RWPE1 (cell line): ENCODE results near the gene TNS3.

Source experiments
- CTCF ChIA-PET: fragments of 350-600 bp; sonication (Branson Sonifier 250); formaldehyde crosslinking; extraction: SDS; loops from one replicate; lab custom pipeline; 2021; lab: Yijun Ruan, JAX
- POLR2A ChIA-PET: fragments of 400-600 bp; formaldehyde crosslinking; extraction: SDS; loops from one replicate; lab custom pipeline; 2020; ENCODE audit warnings: antibody characterized with exemption; ENCODE audit not compliant: low non-redundant PET; lab: Yijun Ruan, JAX
- DNase-seq: peaks from one replicate; pipeline ENCODE4 v3.0.0; 2012; ENCODE audit warnings: low spot score
- H3K27ac ChIP-seq: fragments of 450-650 bp; 2 replicates; pipeline ENCODE4 v1.5.1; 2017
- TF ChIP-seq, protein P1 (sequence below): fragments of 450-650 bp; conservative IDR thresholded peaks from 2 replicates; pipeline ENCODE4 v1.5.1; 2017; ENCODE audit warnings: low read depth, mild to moderate bottlenecking

TNS3 gene

GRCh38 chr7:47539398-47540052 is 42.4 kb downstream of the TNS3 start:
- POLR2A ChIA-PET = no interaction called here
- no peak for DNase-seq

GRCh38 chr7:47538846-47539311 is 43.0 kb downstream of the TNS3 start:
- ChIA-PET POLR2A (no interaction called here), CTCF (no interaction called here)
- DNase-seq = no peak
- peak overlapping the region; percentile 49 for H3K27ac ChIP-seq
- TF ChIP-seq, protein P1, sequence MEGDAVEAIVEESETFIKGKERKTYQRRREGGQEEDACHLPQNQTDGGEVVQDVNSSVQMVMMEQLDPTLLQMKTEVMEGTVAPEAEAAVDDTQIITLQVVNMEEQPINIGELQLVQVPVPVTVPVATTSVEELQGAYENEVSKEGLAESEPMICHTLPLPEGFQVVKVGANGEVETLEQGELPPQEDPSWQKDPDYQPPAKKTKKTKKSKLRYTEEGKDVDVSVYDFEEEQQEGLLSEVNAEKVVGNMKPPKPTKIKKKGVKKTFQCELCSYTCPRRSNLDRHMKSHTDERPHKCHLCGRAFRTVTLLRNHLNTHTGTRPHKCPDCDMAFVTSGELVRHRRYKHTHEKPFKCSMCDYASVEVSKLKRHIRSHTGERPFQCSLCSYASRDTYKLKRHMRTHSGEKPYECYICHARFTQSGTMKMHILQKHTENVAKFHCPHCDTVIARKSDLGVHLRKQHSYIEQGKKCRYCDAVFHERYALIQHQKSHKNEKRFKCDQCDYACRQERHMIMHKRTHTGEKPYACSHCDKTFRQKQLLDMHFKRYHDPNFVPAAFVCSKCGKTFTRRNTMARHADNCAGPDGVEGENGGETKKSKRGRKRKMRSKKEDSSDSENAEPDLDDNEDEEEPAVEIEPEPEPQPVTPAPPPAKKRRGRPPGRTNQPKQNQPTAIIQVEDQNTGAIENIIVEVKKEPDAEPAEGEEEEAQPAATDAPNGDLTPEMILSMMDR = no peak

More at GRCh38 chr7:47539398-47540052, 42.4 kb downstream of the TNS3 start:
- CTCF ChIA-PET = interaction anchor here (0.7 kb wide), 1 partner anchor 320 kb away, joined by 4 read pairs; no protein-coding TSS in a partner anchor
- TF ChIP-seq, protein P1 = no peak
- peak overlapping the region; percentile 49 for H3K27ac ChIP-seq

DNA sequence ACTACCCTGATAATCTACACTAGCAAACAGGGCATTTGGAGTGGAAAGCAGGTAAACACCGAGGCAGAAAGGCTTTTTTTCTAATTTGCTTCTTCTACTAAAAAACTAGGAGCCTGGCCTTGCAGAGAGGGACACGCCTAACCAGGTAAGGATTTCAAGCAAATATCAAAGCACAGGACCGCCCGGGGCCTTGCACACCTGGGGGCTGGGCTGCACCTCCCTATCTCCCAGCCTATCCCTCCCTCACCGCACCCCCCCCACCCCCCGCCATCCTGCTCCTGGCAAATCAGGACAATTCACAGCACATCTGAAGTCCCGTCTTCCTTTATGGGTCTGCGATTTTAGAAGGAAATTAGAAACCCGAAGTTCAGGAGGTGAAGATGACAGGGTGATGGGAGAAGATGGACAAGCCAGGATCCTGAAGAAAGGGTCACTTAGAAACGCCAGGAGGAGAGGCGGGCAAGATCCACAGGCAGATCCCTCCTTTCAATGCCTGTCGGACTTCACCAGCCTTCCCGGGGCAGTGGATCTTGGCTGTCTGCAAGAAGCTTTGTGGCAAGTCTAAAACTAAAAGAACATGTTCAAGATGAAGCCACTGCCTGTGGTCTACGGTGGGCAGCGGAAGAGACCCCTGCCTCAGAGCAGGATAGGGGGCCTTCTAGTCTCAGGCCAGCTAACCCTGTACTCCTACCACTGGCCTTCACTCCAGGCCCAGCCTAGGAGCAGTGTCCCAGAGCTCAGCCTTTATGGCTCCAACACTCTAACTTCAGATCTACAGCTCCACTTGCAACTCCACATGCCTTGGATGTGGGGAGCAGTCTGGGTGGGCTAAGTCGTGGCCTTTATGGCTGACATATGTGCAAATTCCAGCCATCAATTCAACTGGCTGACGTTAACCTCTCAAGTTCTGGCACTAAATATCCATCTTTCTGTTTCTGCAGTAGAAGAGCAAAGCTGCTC is 43.9 kb downstream of the TNS3 start:
- TF ChIP-seq, protein P1 = no peak
- ChIA-PET POLR2A (no interaction called here), CTCF (interaction anchor here (0.7 kb wide), 1 partner anchor 13 kb away, joined by 3 read pairs; no protein-coding TSS in a partner anchor)
- H3K27ac ChIP-seq = peak overlapping the region; percentile 58
- DNase-seq = no peak

GRCh38 chr7:47536661-47537611 is 45.0 kb downstream of the TNS3 start:
- TF ChIP-seq, protein P1 = no peak
- H3K27ac ChIP-seq = peak overlapping the region; percentile 58
- ChIA-PET POLR2A (no interaction called here), CTCF (interaction anchor here (0.6 kb wide), 1 partner anchor 232 kb away, joined by 3 read pairs; no protein-coding TSS in a partner anchor)
- DNase-seq = peak; percentile 67

GRCh38 chr7:47535704-47536628 is 45.9 kb downstream of the TNS3 start:
- ChIA-PET POLR2A (interaction anchor here (0.6 kb wide), 1 partner anchor 250 kb away, joined by 4 read pairs; no protein-coding TSS in a partner anchor), CTCF (interaction anchor here (0.6 kb wide), 1 partner anchor 233 kb away, joined by 3 read pairs; no protein-coding TSS in a partner anchor)
- peak overlapping the region; percentile 58 for H3K27ac ChIP-seq

More at GRCh38 chr7:47535704-47536628, 45.9 kb downstream of the TNS3 start:
- no peak for DNase-seq
- TF ChIP-seq, protein P1 = no peak
